ENCODE results near the gene TMEM178A. TPM values are rescaled to one million over a fixed set of nuclear protein-coding genes. Genes with fewer than 3 reads are reported as not detected.

TMEM178A gene
- total and polyA plus RNA-seq, 2 of the 4 experiments (the other 2 are of a cell fraction): 0.18 to 1.8 TPM

DNA sequence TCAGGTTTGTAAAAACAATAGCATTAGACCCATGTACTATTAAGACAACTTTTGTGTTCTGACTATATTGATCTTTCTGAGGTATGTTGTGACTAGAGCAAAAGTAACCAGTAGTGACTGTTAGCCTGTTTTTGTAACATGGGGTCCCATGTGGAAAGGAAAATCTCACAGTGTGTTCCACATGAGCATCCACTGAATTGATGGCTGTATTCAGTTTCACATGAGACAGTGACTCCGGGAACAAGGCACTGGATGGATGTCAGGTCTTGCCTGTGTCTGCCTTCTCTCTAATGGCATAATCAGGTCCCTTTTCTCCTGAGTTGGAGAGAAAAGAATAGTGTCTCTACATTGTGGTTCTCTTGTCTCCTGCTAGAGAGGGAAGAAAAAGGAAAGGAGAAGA is 27.5 kb downstream of the TMEM178A start:
- CTCF ChIA-PET: no interaction called here
- 50% methylated on average over 1 of the region's 1 CpG; no CpG with 5 or more reads in 1 of the 2 experiments for WGBS, 2 experiments (ENCODE audit: extremely low coverage in 2 of 2, insufficient read length in 1 of 2)
- in situ Hi-C loops (cut with MboI; ENCODE audit: low sequenced_read_pairs): loop anchor here (25.0 kb wide), 1 partner anchor 331 kb away; no protein-coding TSS in a partner anchor

More for the DNA sequence above, 27.5 kb downstream of the TMEM178A start:
- no peak overlapping the region for H3K27ac ChIP-seq (ENCODE audit: insufficient read depth, low read length)
- H4K91ac ChIP-seq (ENCODE audit: insufficient read depth, low read depth, low read length): no peak overlapping the region
- TF ChIP-seq, protein P1, sequence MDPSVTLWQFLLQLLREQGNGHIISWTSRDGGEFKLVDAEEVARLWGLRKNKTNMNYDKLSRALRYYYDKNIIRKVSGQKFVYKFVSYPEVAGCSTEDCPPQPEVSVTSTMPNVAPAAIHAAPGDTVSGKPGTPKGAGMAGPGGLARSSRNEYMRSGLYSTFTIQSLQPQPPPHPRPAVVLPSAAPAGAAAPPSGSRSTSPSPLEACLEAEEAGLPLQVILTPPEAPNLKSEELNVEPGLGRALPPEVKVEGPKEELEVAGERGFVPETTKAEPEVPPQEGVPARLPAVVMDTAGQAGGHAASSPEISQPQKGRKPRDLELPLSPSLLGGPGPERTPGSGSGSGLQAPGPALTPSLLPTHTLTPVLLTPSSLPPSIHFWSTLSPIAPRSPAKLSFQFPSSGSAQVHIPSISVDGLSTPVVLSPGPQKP (IDR thresholded peaks at IDR 0.05; ENCODE audit: borderline replicate concordance, low read depth, low read length): no peak
- TF ChIP-seq POLR2A (IDR thresholded peaks at IDR 0.05; ENCODE audit: low read depth, low read length): no peak
- TF ChIP-seq MXI1 (IDR thresholded peaks at IDR 0.05; ENCODE audit: borderline replicate concordance, low read depth, low read length): no peak
- no peak for TF ChIP-seq MAZ (IDR thresholded peaks at IDR 0.05; ENCODE audit: borderline replicate concordance, low read depth, low read length)
- no peak for TF ChIP-seq CHD1 (IDR thresholded peaks at IDR 0.05; ENCODE audit: low read depth, low read length)
- TF ChIP-seq, protein P2, sequence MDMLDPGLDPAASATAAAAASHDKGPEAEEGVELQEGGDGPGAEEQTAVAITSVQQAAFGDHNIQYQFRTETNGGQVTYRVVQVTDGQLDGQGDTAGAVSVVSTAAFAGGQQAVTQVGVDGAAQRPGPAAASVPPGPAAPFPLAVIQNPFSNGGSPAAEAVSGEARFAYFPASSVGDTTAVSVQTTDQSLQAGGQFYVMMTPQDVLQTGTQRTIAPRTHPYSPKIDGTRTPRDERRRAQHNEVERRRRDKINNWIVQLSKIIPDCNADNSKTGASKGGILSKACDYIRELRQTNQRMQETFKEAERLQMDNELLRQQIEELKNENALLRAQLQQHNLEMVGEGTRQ (IDR thresholded peaks at IDR 0.05; ENCODE audit: low read depth, low read length): no peak
- no peak for TF ChIP-seq RCOR1 (IDR thresholded peaks at IDR 0.05; ENCODE audit: insufficient replicate concordance, low read length)
- TF ChIP-seq RAD21 (IDR thresholded peaks at IDR 0.05; ENCODE audit: low read length): no peak
- TF ChIP-seq FOS (IDR thresholded peaks at IDR 0.05; ENCODE audit: low read depth, low read length): no peak
- TF ChIP-seq, protein P3, sequence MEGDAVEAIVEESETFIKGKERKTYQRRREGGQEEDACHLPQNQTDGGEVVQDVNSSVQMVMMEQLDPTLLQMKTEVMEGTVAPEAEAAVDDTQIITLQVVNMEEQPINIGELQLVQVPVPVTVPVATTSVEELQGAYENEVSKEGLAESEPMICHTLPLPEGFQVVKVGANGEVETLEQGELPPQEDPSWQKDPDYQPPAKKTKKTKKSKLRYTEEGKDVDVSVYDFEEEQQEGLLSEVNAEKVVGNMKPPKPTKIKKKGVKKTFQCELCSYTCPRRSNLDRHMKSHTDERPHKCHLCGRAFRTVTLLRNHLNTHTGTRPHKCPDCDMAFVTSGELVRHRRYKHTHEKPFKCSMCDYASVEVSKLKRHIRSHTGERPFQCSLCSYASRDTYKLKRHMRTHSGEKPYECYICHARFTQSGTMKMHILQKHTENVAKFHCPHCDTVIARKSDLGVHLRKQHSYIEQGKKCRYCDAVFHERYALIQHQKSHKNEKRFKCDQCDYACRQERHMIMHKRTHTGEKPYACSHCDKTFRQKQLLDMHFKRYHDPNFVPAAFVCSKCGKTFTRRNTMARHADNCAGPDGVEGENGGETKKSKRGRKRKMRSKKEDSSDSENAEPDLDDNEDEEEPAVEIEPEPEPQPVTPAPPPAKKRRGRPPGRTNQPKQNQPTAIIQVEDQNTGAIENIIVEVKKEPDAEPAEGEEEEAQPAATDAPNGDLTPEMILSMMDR (conservative IDR thresholded peaks at IDR 0.05; ENCODE audit: low read depth, low read length): no peak
- TF ChIP-seq CEBPB (IDR thresholded peaks at IDR 0.05; ENCODE audit: low read depth, low read length): no peak
- no peak for TF ChIP-seq RFX5 (IDR thresholded peaks at IDR 0.05; ENCODE audit: low read depth, low read length)
- TF ChIP-seq BHLHE40 (IDR thresholded peaks at IDR 0.05; ENCODE audit: low read depth, low read length): no peak
- TF ChIP-seq SMC3 (IDR thresholded peaks at IDR 0.05; ENCODE audit: low read depth, low read length): no peak
- TF ChIP-seq NFE2L2 (IDR thresholded peaks at IDR 0.05; ENCODE audit: low read depth, low read length): no peak
- ATAC-seq (ENCODE audit: low read depth): no peak
- H3K9me1 ChIP-seq (ENCODE audit: insufficient read depth, low read length): peaks cover 9% of the 10 kb centered on the region
- H4K20me1 ChIP-seq (ENCODE audit: insufficient read depth, low read length): no peaks in the 10 kb centered on the region
- no peak overlapping the region for H4K8ac ChIP-seq (ENCODE audit: low read depth in 2 of 2, low read length in 2 of 2)
- no peak overlapping the region for H3K4me3 ChIP-seq (ENCODE audit: insufficient read depth, low read depth, low read length)
- no peak overlapping the region for H3K9ac ChIP-seq (ENCODE audit: low read depth, low read length)
- no peak overlapping the region for H3K23ac ChIP-seq (ENCODE audit: low read depth, low read length)
- no peak overlapping the region for H3K4ac ChIP-seq (ENCODE audit: low read depth, low read length)
- no peak overlapping the region for H2BK5ac ChIP-seq (ENCODE audit: low read depth, low read length, poor library complexity, severe bottlenecking)
- H3K27me3 ChIP-seq (ENCODE audit: control insufficient read depth, insufficient read depth, low read length): no peaks in the 10 kb centered on the region
- no peaks in the 10 kb centered on the region for H3K79me1 ChIP-seq (ENCODE audit: low read depth in 1 of 2, low read length in 2 of 2)
- no peak overlapping the region for H3K56ac ChIP-seq (ENCODE audit: extremely low read depth, insufficient read depth, low read length)
- peaks cover 10% of the 10 kb centered on the region for H3K4me1 ChIP-seq (ENCODE audit: control insufficient read depth, insufficient read depth, low read length)
- dilution Hi-C loops (cut with HindIII; ENCODE audit: low sequenced_read_pairs, unreplicated experiment): no loop called here
- peaks cover 3% of the 10 kb centered on the region; the same call in 1 of the 2 replicates for H3K9me3 ChIP-seq (ENCODE audit: control insufficient read depth, insufficient read depth, low read length)
- POLR2A ChIA-PET (ENCODE audit: unreplicated experiment): no interaction called here
- H2BK20ac ChIP-seq (ENCODE audit: low read depth, low read length): no peak overlapping the region
- DNase-seq: no peak
- no peak overlapping the region for H2AFZ ChIP-seq (replicated peaks; ENCODE audit: low read length, poor library complexity)
- no TSS peak for BruUV-seq (replicated peaks)
- no peak overlapping the region for H3K14ac ChIP-seq (replicated peaks; ENCODE audit: low read depth, low read length)
- no peak overlapping the region for H2AK9ac ChIP-seq (replicated peaks; ENCODE audit: low read depth, low read length, poor library complexity)
- H2AK5ac ChIP-seq (ENCODE audit: low read depth, low read length): peak overlapping the region; percentile 37; the same call in 1 of the 2 replicates
- H2BK15ac ChIP-seq (ENCODE audit: low read depth, low read length): no peak overlapping the region
- H3K36me3 ChIP-seq (ENCODE audit: control insufficient read depth, insufficient read depth, low read length): no peaks in the 10 kb centered on the region
- H4K5ac ChIP-seq (ENCODE audit: low read depth, low read length): no peak overlapping the region
- intact Hi-C loops (cut with micrococcal nuclease): loop anchor here (10.0 kb wide), 1 partner anchor 408 kb away; no protein-coding TSS in a partner anchor
- H3K4me2 ChIP-seq (ENCODE audit: low read depth, low read length): no peak overlapping the region
- no peak overlapping the region for H3K18ac ChIP-seq (ENCODE audit: low read depth, low read length)
- H2BK120ac ChIP-seq (ENCODE audit: low read depth, low read length): no peak overlapping the region; the same call in 1 of the 2 replicates

Data from IMR-90 (cell line).